Keratinocyte (primary cell): ENCODE results near the gene PNKP. TPM values are rescaled to one million over a fixed set of nuclear protein-coding genes. Genes with fewer than 3 reads are reported as not detected.

Experiments
- DNase-seq: peaks from one replicate; pipeline ENCODE4 v3.0.0-alpha.2; 2011; ENCODE audit warnings: low read depth, missing footprints, low spot score
- FAIRE-seq: peaks from 2 replicates; lab custom pipeline; 2011; peaks lifted over from hg19 to GRCh38; lab: Jason Lieb, UNC
- H2AFZ ChIP-seq: 2 replicates; pipeline ENCODE4 v1.6.0; 2012; ENCODE audit warnings: low read length, control low read depth, inconsistent platforms; ENCODE audit not compliant: control insufficient read depth
- H3K27ac ChIP-seq: 2 replicates; pipeline ENCODE4 v1.5.1; 2011; ENCODE audit warnings: low read length; ENCODE audit not compliant: control insufficient read depth, insufficient read depth
- H3K27me3 ChIP-seq: 3 replicates; pipeline ENCODE4 v1.6.0; 2011; ENCODE audit warnings: low read length; ENCODE audit not compliant: control insufficient read depth, insufficient read depth; ENCODE audit errors: extremely low read depth
- H3K36me3 ChIP-seq, 2 experiments: 2 replicates in 1 of 2; 3 replicates in 1 of 2; pipeline ENCODE4 v1.5.1; 2011; ENCODE audit warnings: low read length in 2 of 2, mild to moderate bottlenecking in 1 of 2; ENCODE audit not compliant: control insufficient read depth in 2 of 2, insufficient read depth in 2 of 2; ENCODE audit errors: extremely low read depth in 1 of 2
- H3K4me1 ChIP-seq: 3 replicates; pipeline ENCODE4 v1.5.1; 2011; ENCODE audit warnings: low read length; ENCODE audit not compliant: control insufficient read depth, insufficient read depth; ENCODE audit errors: extremely low read depth
- H3K4me2 ChIP-seq: 3 replicates; pipeline ENCODE4 v1.6.0; 2011; ENCODE audit warnings: low read depth, low read length; ENCODE audit not compliant: control insufficient read depth, insufficient read depth; ENCODE audit errors: extremely low read depth
- H3K4me3 ChIP-seq, 3 experiments: fragments of 200-600 bp in 1 of 3; sonication (generic) in 1 of 3; 2 replicates in 2 of 3; 3 replicates in 1 of 3; pipeline ENCODE4 v1.5.1; 2011 to 2016; ENCODE audit warnings: low read length in 3 of 3, mild to moderate bottlenecking in 3 of 3, control low read depth in 2 of 3, inconsistent platforms in 1 of 3, low read depth in 1 of 3, mixed read lengths in 1 of 3, mixed run types in 1 of 3, moderate library complexity in 1 of 3; ENCODE audit not compliant: control insufficient read depth in 2 of 3, insufficient read depth in 2 of 3; ENCODE audit errors: extremely low read depth in 1 of 3
- H3K79me2 ChIP-seq: 2 replicates; pipeline ENCODE4 v1.6.0; 2012; ENCODE audit warnings: low read length; ENCODE audit not compliant: control insufficient read depth, insufficient read depth
- H3K9ac ChIP-seq: 3 replicates; pipeline ENCODE4 v1.6.0; 2011; ENCODE audit warnings: low read length; ENCODE audit not compliant: control insufficient read depth, insufficient read depth; ENCODE audit errors: extremely low read depth
- H3K9me1 ChIP-seq: 3 replicates; pipeline ENCODE4 v1.6.0; 2011; ENCODE audit warnings: low read length; ENCODE audit not compliant: control insufficient read depth, insufficient read depth; ENCODE audit errors: extremely low read depth
- H3K9me3 ChIP-seq: 2 replicates; pipeline ENCODE4 v1.5.1; 2012; ENCODE audit warnings: low read depth, low read length; ENCODE audit not compliant: control insufficient read depth
- H4K20me1 ChIP-seq: 3 replicates; pipeline ENCODE4 v1.6.0; 2011; ENCODE audit warnings: low read length; ENCODE audit not compliant: control insufficient read depth, insufficient read depth; ENCODE audit errors: extremely low read depth
- CTCF ChIP-seq, 3 experiments: IDR thresholded peaks in 1 of 3; conservative IDR thresholded peaks in 1 of 3; optimal IDR thresholded peaks in 1 of 3; 2 replicates in 2 of 3; 3 replicates in 1 of 3; pipeline versions ENCODE3 to v1.5.1; 2011; ENCODE audit warnings: low read length in 3 of 3, mild to moderate bottlenecking in 3 of 3, moderate library complexity in 2 of 3, control low read depth in 1 of 3, inconsistent platforms in 1 of 3; ENCODE audit not compliant: insufficient read depth in 2 of 3; ENCODE audit errors: extremely low read depth in 1 of 3
- EZH2 ChIP-seq: IDR thresholded peaks from one replicate; pipeline ENCODE4 v1.6.1; 2012; ENCODE audit warnings: inconsistent platforms, mild to moderate bottlenecking, low read length, moderate library complexity
- dilution Hi-C: fragments of 300-500 bp; cut with MboI; formaldehyde crosslinking; loops from one replicate; pipeline ENCODE4 v1.7.0; 2020; ENCODE audit warnings: low sequenced_read_pairs; ENCODE audit not compliant: extremely low pct_ligation_motif_present
- polyA plus RNA-seq, 5 experiments: library from polyadenylated mRNA; depleted of rRNA in 3 of 5; stranded (reverse) in 3 of 5; stranded (forward) in 1 of 5; unstranded in 1 of 5; fragments of >200 nt; gene quantifications; 1 replicate in 1 of 5; 2 replicates in 3 of 5; 3 replicates in 1 of 5; pipeline versions ENCODE4 v1.2.1 to v1.2.3, GENCODE V29; 2011 to 2012; ENCODE audit warnings: missing spikeins in 2 of 5, low read depth in 1 of 5, low replicate concordance in 1 of 5

The PNKP gene
- polyA plus RNA-seq, 1 donor (not counting 4 experiments of a cell fraction or from before 2014, with no cell fraction given) = 19.3 TPM

- DNase-seq (no peak), FAIRE-seq (no peak)
- peaks cover 4% of the 10 kb centered on the region for H3K4me1 ChIP-seq
- no peak overlapping the region for H3K4me2 ChIP-seq
- H3K9me3 ChIP-seq = no peaks in the 10 kb centered on the region
- H2AFZ ChIP-seq = no peak overlapping the region
- no peaks in the 10 kb centered on the region for H3K9me1 ChIP-seq
- dilution Hi-C loops = no loop called here
- H4K20me1 ChIP-seq = no peaks in the 10 kb centered on the region
- TF ChIP-seq EZH2 (no peak), CTCF (optimal IDR thresholded peaks at IDR 0.05 in 1 of 3, IDR thresholded peaks at IDR 0.05 in 1 of 3, conservative IDR thresholded peaks at IDR 0.05 in 1 of 3; ENCODE audit: extremely low read depth in 1 of 3, insufficient read depth in 2 of 3, low read length in 3 of 3) (no peak)
- H3K9ac ChIP-seq = no peak overlapping the region
- H3K79me2 ChIP-seq = no peaks in the 10 kb centered on the region
- no peak overlapping the region for H3K27ac ChIP-seq
- H3K4me3 ChIP-seq = no peak overlapping the region
- H3K27me3 ChIP-seq = no peaks in the 10 kb centered on the region
- peaks cover 0 to 4% of the 10 kb centered on the region in 2 experiments for H3K36me3 ChIP-seq
Measured at GRCh38 chr19:49843265-49843664, 24.1 kb downstream of the PNKP start.

- dilution Hi-C loops = no loop called here
- Histone ChIP-seq H3K4me1 (no peaks in the 10 kb centered on the region), H3K4me2 (no peak overlapping the region), H3K9me1 (no peaks in the 10 kb centered on the region), H3K4me3 (no peak overlapping the region), H3K9ac (no peak overlapping the region), H3K27ac (no peak overlapping the region), H4K20me1 (no peaks in the 10 kb centered on the region), H3K79me2 (no peaks in the 10 kb centered on the region), H3K9me3 (no peaks in the 10 kb centered on the region), H2AFZ (no peak overlapping the region), H3K27me3 (no peaks in the 10 kb centered on the region), H3K36me3 (peaks cover 11 to 17% of the 10 kb centered on the region in 2 experiments)
- DNase-seq = no peak
- TF ChIP-seq EZH2 (no peak), CTCF (optimal IDR thresholded peaks at IDR 0.05 in 1 of 3, IDR thresholded peaks at IDR 0.05 in 1 of 3, conservative IDR thresholded peaks at IDR 0.05 in 1 of 3; ENCODE audit: extremely low read depth in 1 of 3, insufficient read depth in 2 of 3, low read length in 3 of 3) (no peak)
- FAIRE-seq = no peak
Measured at GRCh38 chr19:49840736-49841249, 26.6 kb downstream of the PNKP start.
